Activated CD8-positive, alpha-beta T cell treated with anti-CD3 and anti-CD28 coated beads for 36 hours (primary cell): Measurements from ENCODE around the gene ZIC4. TPM values are rescaled to one million over a fixed set of nuclear protein-coding genes. Genes with fewer than 3 reads are reported as not detected.

Source experiments
- ATAC-seq: fragments of 200-7000 bp; cut with Tn5 transposase; one replicate; pipeline ENCODE4 v1.10.0; 2021; ENCODE audit warnings: mild to moderate bottlenecking, moderate library complexity
- CTCF ChIA-PET: fragments of 350-600 bp; sonication (Branson Sonifier 250); formaldehyde crosslinking; loops from one replicate; lab custom pipeline; 2021; ENCODE audit warnings: antibody characterized with exemption; lab: Charles Lee
- POLR2A ChIA-PET: fragments of 350-600 bp; sonication (Branson Sonifier 250); formaldehyde crosslinking; loops from one replicate; lab custom pipeline; 2021; ENCODE audit warnings: antibody characterized with exemption; lab: Charles Lee
- DNase-seq: peaks from one replicate; pipeline ENCODE4 v3.0.0-alpha.2; 2020
- H3K27ac Mint-ChIP-seq: one replicate; pipeline ENCODE4 v1.8.0; 2021; ENCODE audit warnings: mild to moderate bottlenecking, mixed read lengths
- H3K27me3 Mint-ChIP-seq: one replicate; pipeline ENCODE4 v1.8.0; 2021; ENCODE audit warnings: mixed read lengths
- H3K36me3 Mint-ChIP-seq: one replicate; pipeline ENCODE4 v1.8.0; 2021; ENCODE audit warnings: low read depth, mixed read lengths
- H3K4me1 Mint-ChIP-seq: one replicate; pipeline ENCODE4 v1.8.0; 2021; ENCODE audit warnings: low read depth, mixed read lengths
- H3K4me3 Mint-ChIP-seq: one replicate; pipeline ENCODE4 v1.8.0; 2021; ENCODE audit warnings: mild to moderate bottlenecking, moderate library complexity, mixed read lengths
- H3K9me3 Mint-ChIP-seq: one replicate; pipeline ENCODE4 v1.8.0; 2021; ENCODE audit warnings: mixed read lengths
- intact Hi-C: fragments of 100-400 bp; cut with micrococcal nuclease; formaldehyde crosslinking; loops from one replicate; pipeline ENCODE4 v1.10.0; 2022
- total RNA-seq, 2 experiments: library from RNA; stranded (reverse); gene quantifications; one replicate each; pipeline ENCODE4 v1.2.3, GENCODE V29; 2021
- TF ChIP-seq, protein P1 (sequence below): fragments of 200-600 bp; IDR thresholded peaks from one replicate; pipeline ENCODE4 v1.8.0; 2022; ENCODE audit warnings: antibody characterized with exemption, mild to moderate bottlenecking

The ZIC4 gene
- total RNA-seq, 2 experiments from 2014 or later = not detected

DNA sequence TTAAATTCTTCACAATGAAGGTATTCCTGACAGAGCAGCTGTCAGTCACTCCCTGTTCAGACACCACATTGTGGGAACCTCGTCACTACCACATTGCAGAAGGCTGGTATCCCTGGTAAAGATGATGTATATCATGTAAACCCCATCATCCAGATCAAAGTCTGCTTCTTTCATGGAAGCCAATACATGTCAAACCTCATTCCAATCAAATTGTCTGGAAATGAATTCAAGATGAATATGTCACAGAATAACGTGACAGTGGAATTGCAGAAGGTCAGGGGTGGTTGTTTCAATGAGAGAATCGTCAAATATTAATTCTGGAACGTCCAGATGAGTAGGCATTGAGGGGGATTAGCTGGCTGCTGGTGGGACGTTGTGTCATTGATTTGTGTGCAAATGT, 4.2 kb downstream of the ZIC4 start:
- intact Hi-C loops = no loop called here
- POLR2A ChIA-PET = no interaction called here

DNA sequence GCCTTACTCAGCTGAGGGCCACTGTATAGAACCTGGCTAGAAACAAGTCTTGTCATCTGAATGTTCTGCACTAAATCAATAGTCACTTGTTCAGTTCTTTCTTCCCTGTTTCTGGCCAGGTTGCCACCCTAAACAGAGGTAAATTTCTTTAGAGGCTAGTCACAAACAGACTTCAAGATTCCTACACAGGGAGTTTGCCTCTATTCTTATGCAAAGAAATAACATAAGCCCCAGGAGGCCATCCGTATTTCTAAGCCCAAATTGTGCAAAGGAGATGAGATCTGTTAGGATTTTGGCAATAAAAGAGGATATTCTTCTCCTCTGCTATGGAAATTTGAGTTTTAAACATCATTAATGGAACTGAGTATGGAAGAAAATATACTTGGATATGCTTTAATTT, 4.9 kb downstream of the ZIC4 start:
- ChIA-PET POLR2A (no interaction called here), CTCF (interaction anchor here (0.6 kb wide), 1 partner anchor 31 kb away, joined by 3 read pairs; no protein-coding TSS in a partner anchor)
- H3K4me3 Mint-ChIP-seq = no peak overlapping the region
- peaks cover 2% of the 10 kb centered on the region for H3K9me3 Mint-ChIP-seq
- peaks cover 65% of the 10 kb centered on the region for H3K27me3 Mint-ChIP-seq
- intact Hi-C loops = no loop called here
- H3K27ac Mint-ChIP-seq = no peak overlapping the region
- no peaks in the 10 kb centered on the region for H3K4me1 Mint-ChIP-seq
- ATAC-seq = no peak
- no peak for DNase-seq
- TF ChIP-seq, protein P1, sequence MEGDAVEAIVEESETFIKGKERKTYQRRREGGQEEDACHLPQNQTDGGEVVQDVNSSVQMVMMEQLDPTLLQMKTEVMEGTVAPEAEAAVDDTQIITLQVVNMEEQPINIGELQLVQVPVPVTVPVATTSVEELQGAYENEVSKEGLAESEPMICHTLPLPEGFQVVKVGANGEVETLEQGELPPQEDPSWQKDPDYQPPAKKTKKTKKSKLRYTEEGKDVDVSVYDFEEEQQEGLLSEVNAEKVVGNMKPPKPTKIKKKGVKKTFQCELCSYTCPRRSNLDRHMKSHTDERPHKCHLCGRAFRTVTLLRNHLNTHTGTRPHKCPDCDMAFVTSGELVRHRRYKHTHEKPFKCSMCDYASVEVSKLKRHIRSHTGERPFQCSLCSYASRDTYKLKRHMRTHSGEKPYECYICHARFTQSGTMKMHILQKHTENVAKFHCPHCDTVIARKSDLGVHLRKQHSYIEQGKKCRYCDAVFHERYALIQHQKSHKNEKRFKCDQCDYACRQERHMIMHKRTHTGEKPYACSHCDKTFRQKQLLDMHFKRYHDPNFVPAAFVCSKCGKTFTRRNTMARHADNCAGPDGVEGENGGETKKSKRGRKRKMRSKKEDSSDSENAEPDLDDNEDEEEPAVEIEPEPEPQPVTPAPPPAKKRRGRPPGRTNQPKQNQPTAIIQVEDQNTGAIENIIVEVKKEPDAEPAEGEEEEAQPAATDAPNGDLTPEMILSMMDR = no peak
- H3K36me3 Mint-ChIP-seq = no peaks in the 10 kb centered on the region

More for the DNA sequence above, 4.2 kb downstream of the ZIC4 start:
- TF ChIP-seq, protein P1 = no peak
- H3K9me3 Mint-ChIP-seq = peaks cover 2% of the 10 kb centered on the region
- H3K27ac Mint-ChIP-seq = no peak overlapping the region
- DNase-seq (no peak), ATAC-seq (no peak)
- no peak overlapping the region for H3K4me3 Mint-ChIP-seq
- peaks cover 3% of the 10 kb centered on the region for H3K36me3 Mint-ChIP-seq
- no peaks in the 10 kb centered on the region for H3K4me1 Mint-ChIP-seq
- CTCF ChIA-PET = no interaction called here
- peaks cover 67% of the 10 kb centered on the region for H3K27me3 Mint-ChIP-seq

DNA sequence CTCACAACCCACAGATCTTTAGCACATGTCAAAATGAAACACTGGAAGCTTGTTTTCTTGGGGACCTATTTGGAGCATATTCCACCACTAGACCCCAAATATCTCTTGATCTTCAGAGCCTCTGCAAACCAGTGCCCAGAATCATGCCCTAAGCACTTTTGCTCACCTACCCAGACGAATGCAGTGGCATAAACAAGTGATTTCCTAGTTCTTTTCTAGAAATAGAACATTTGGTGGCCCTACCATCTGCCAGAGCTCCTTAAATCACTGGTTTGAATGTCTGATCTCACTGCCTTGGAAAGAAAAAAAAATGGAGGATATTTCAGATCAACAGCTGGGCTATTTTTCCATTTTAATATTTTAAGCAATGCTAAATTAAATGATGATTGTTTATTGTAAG, 5.3 kb downstream of the ZIC4 start:
- Mint-ChIP-seq H3K27ac (no peak overlapping the region), H3K9me3 (peaks cover 2% of the 10 kb centered on the region), H3K4me3 (no peak overlapping the region), H3K4me1 (no peaks in the 10 kb centered on the region), H3K36me3 (no peaks in the 10 kb centered on the region), H3K27me3 (peaks cover 62% of the 10 kb centered on the region)
- ATAC-seq = no peak
- ChIA-PET POLR2A (no interaction called here), CTCF (interaction anchor here (0.6 kb wide), 1 partner anchor 30 kb away, joined by 3 read pairs; no protein-coding TSS in a partner anchor)
- TF ChIP-seq, protein P1 = no peak
- intact Hi-C loops = no loop called here
- DNase-seq = no peak

DNA sequence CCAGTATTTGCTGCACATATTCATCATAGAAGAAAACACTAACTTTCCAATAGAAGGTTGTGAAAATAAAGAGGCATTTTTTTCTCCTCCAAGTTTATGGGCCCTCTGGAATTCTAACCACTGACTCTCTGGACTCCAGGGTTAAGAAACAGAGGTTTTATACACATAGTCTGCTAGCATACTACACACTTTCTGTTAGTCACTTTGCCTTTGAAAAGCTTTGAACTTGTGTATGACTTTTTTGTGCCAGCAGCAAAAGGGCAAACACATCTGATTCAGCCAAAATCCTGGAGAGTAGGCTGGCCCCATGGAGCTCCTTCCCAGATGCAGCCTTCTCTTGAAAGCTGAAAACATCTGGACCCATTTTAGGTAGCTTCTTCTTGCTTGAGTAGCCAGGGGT, 6.2 kb downstream of the ZIC4 start:
- ATAC-seq (no peak), DNase-seq (no peak)
- Mint-ChIP-seq H3K27me3 (peaks cover 62% of the 10 kb centered on the region), H3K36me3 (no peaks in the 10 kb centered on the region), H3K4me3 (no peak overlapping the region), H3K9me3 (peaks cover 2% of the 10 kb centered on the region), H3K4me1 (no peaks in the 10 kb centered on the region), H3K27ac (no peak overlapping the region)
- intact Hi-C loops = no loop called here
- CTCF ChIA-PET = no interaction called here
- TF ChIP-seq, protein P1 = no peak
- POLR2A ChIA-PET = no interaction called here

DNA sequence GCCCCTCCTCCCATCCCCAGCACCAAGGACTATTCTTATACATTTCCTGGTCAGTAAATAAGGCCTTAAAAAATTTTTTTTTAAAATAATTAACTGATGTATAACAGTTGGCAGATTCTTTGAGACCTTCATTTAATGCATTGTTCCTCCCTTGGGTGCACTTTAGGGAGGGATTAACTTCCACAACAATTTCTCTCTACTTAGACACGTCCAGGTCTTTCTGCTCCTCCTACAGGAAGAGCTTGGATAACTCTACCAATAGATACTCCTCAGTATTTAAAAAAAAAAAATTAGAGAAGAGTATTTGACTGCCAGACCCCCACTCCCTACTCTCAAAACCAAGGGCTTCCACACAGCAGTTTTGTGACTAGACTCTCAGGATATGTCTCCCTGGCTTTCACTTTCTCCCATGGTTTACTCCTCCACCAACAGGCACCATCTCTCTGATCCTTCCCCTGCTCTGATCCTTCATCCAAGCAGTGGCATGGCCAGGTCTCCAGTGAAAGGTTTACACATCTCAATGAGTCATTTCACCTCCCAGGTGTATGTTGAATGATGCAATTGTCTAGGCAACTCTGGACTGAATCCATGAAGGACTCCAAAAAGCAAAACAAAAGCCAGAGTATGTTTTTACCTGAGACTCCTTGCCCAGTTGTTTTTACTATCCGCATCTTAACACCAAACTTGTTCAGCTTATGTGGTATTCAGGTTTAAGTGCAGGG, 7.4 kb downstream of the ZIC4 start:
- no peaks in the 10 kb centered on the region for H3K4me1 Mint-ChIP-seq
- no peak for ATAC-seq
- intact Hi-C loops = no loop called here
- H3K36me3 Mint-ChIP-seq = no peaks in the 10 kb centered on the region
- ChIA-PET CTCF (no interaction called here), POLR2A (no interaction called here)
- H3K9me3 Mint-ChIP-seq = peaks cover 2% of the 10 kb centered on the region
- DNase-seq = no peak
- peaks cover 65% of the 10 kb centered on the region for H3K27me3 Mint-ChIP-seq
- no peak overlapping the region for H3K4me3 Mint-ChIP-seq
- TF ChIP-seq, protein P1 = no peak
- no peak overlapping the region for H3K27ac Mint-ChIP-seq
